Kidney (tissue), 14 donors: ENCODE data around the gene PRPSAP1. TPM values are rescaled to one million over a fixed set of nuclear protein-coding genes. Genes with fewer than 3 reads are reported as not detected.

ENCODE experiments used
- DNase-seq, 5 donors: peaks; one replicate each; pipeline ENCODE4 v3.0.0-alpha.2; 2013 to 2020
- FAIRE-seq: peaks from 2 replicates; lab custom pipeline; 2012; peaks lifted over from hg19 to GRCh38; lab: Jason Lieb, UNC
- H3K27ac ChIP-seq, 2 donors: one replicate each; pipeline ENCODE4 v1.7.0; 2013; ENCODE audit warnings: low read depth in 2 of 2, low read length in 2 of 2, inconsistent platforms in 1 of 2
- H3K27me3 ChIP-seq: one replicate; pipeline ENCODE4 v1.7.1; 2013; ENCODE audit warnings: low read length, inconsistent platforms; ENCODE audit not compliant: control insufficient read depth, insufficient read depth
- H3K36me3 ChIP-seq, 3 donors: one replicate each; pipeline versions ENCODE4 v1.7.0 to v1.7.1; 2013; ENCODE audit warnings: low read length in 3 of 3, control low read depth in 1 of 3, inconsistent platforms in 1 of 3; ENCODE audit not compliant: insufficient read depth in 3 of 3, control insufficient read depth in 2 of 3
- H3K4me1 ChIP-seq, 3 donors: one replicate each; pipeline versions ENCODE4 v1.7.0 to v1.7.1; 2013; ENCODE audit warnings: low read length in 3 of 3, inconsistent platforms in 1 of 3, low read depth in 1 of 3; ENCODE audit not compliant: control insufficient read depth in 2 of 3, insufficient read depth in 2 of 3
- H3K4me3 ChIP-seq, 3 donors: one replicate each; pipeline versions ENCODE4 v1.7.0 to v1.8.1; 2013; ENCODE audit warnings: low read length in 3 of 3, control low read depth in 1 of 3, inconsistent platforms in 1 of 3
- H3K9ac ChIP-seq, 3 donors: one replicate each; pipeline versions ENCODE4 v1.7.0 to v1.7.1; 2013; ENCODE audit warnings: low read length in 3 of 3, control low read depth in 1 of 3, inconsistent platforms in 1 of 3
- H3K9me3 ChIP-seq, 3 donors: one replicate each; pipeline versions ENCODE4 v1.7.0 to v1.7.1; 2013; ENCODE audit warnings: low read length in 3 of 3, control low read depth in 1 of 3, inconsistent platforms in 1 of 3; ENCODE audit not compliant: control insufficient read depth in 2 of 3, insufficient read depth in 1 of 3
- intact Hi-C: fragments of 100-400 bp; cut with DNase I; formaldehyde crosslinking; loops from one replicate; pipeline ENCODE4 v1.11.1; 2022
- polyA plus RNA-seq: library from polyadenylated mRNA; stranded (reverse); fragments of 350-450 nt; fragmentation: Illumina TruSeq; extraction: RNeasy Lipid Tissue Mini Kit (QIAGEN cat#74804); gene quantifications from one replicate; pipeline ENCODE4 v1.2.3, GENCODE V29; 2014; ENCODE audit warnings: low read depth, low replicate concordance; ENCODE audit not compliant: insufficient read depth
- total RNA-seq: library from RNA; stranded (reverse); fragmentation: NEBNext Ultra II Directional; extraction: Animal tissue kit (Norgen Biotek cat#: 25700); gene quantifications from one replicate; pipeline ENCODE4 v1.2.1, GENCODE V29; 2021
- TF ChIP-seq, protein P1 (sequence below): IDR thresholded peaks from 3 replicates; pipeline ENCODE4 v1.5.1; 2012; ENCODE audit warnings: mild to moderate bottlenecking, moderate library complexity, borderline replicate concordance; ENCODE audit not compliant: insufficient read depth; ENCODE audit errors: extremely low read depth
- donor health status: control.
- donor health status: control.
- donor health status: control.
- donor health status: control.
- donor health status: control.
- donor health status: DM: yes; HTN: yes; CAD: no.
- donor health status: Normal renal cell carcinoma (clear cell type).

The PRPSAP1 gene
- total and polyA plus RNA-seq, 2 donors from 2014 or later: 37.6 to 39.9 TPM

- FAIRE-seq: no peak
Observed at GRCh38 chr17:76314392-76315227, 39.1 kb downstream of the PRPSAP1 start.

DNA sequence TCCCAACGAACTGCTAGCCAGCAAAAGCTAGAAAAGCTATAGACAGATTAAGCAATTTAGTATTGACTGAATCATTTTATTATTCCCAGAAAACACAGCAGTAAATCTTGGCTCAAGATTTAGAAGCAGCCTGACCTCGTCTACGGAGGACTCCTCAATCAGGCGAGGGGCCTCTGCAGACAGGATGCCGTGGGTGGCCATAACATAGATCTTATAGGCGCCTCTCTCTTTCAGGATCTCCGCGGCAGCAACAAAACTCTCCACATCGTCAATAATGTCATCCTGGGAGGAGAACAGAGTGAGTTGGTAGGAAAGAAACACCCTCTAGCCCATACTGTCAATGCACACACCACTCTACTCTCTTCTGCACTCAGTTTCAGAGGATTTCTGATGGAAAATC, 41.0 kb downstream of the PRPSAP1 start:
- peaks cover 0 to 3% (median 0%) of the 10 kb centered on the region in 3 donors for H3K4me1 ChIP-seq
- no peak overlapping the region for H3K4me3 ChIP-seq
- no peak overlapping the region for H3K9ac ChIP-seq
- no peaks in the 10 kb centered on the region for H3K27me3 ChIP-seq
- FAIRE-seq: no peak
- peaks cover 3 to 16% (median 8%) of the 10 kb centered on the region in 3 donors for H3K36me3 ChIP-seq
- TF ChIP-seq, protein P1, sequence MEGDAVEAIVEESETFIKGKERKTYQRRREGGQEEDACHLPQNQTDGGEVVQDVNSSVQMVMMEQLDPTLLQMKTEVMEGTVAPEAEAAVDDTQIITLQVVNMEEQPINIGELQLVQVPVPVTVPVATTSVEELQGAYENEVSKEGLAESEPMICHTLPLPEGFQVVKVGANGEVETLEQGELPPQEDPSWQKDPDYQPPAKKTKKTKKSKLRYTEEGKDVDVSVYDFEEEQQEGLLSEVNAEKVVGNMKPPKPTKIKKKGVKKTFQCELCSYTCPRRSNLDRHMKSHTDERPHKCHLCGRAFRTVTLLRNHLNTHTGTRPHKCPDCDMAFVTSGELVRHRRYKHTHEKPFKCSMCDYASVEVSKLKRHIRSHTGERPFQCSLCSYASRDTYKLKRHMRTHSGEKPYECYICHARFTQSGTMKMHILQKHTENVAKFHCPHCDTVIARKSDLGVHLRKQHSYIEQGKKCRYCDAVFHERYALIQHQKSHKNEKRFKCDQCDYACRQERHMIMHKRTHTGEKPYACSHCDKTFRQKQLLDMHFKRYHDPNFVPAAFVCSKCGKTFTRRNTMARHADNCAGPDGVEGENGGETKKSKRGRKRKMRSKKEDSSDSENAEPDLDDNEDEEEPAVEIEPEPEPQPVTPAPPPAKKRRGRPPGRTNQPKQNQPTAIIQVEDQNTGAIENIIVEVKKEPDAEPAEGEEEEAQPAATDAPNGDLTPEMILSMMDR: no peak
- H3K27ac ChIP-seq: no peak overlapping the region
- no peak for DNase-seq
- H3K9me3 ChIP-seq: no peaks in the 10 kb centered on the region
- intact Hi-C loops: no loop called here

More at GRCh38 chr17:76314392-76315227, 39.1 kb downstream of the PRPSAP1 start:
- peak in 1 of 5 donors; percentile 17 for DNase-seq
- H3K27me3 ChIP-seq: no peaks in the 10 kb centered on the region
- H3K4me3 ChIP-seq: peak overlapping the region in 1 of 3 donors; percentile 18
- TF ChIP-seq, protein P1: no peak
- peaks cover 0 to 3% (median 0%) of the 10 kb centered on the region in 3 donors for H3K4me1 ChIP-seq
- intact Hi-C loops: no loop called here
- no peak overlapping the region for H3K27ac ChIP-seq
- H3K9ac ChIP-seq: no peak overlapping the region
- peaks cover 3 to 19% (median 8%) of the 10 kb centered on the region in 3 donors for H3K36me3 ChIP-seq
- no peaks in the 10 kb centered on the region for H3K9me3 ChIP-seq

DNA sequence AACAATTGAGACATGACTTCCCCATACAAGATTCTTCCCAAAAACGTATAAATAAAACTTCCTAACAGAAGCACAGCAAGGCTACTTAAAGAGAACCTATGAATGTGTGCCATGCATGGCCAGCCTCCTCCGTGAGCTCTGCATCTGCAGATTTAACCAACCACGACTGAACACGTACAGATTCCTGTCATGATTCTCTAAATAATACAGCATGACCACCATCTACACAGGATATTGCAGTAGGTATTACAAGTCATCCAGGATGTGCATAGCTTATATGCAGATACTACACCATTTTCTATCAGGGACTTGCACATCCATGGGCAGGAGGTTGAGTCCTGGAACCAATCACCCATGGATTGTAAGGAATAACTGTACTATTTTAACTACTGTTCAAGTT, 44.3 kb downstream of the PRPSAP1 start:
- TF ChIP-seq, protein P1: no peak
- H3K4me1 ChIP-seq: no peaks in the 10 kb centered on the region
- DNase-seq: no peak
- intact Hi-C loops: loop anchor here (5.0 kb wide), 1 partner anchor 88 kb away; no protein-coding TSS in a partner anchor
- FAIRE-seq: no peak
- H3K9me3 ChIP-seq: no peaks in the 10 kb centered on the region
- no peak overlapping the region for H3K4me3 ChIP-seq
- no peaks in the 10 kb centered on the region for H3K27me3 ChIP-seq
- no peak overlapping the region for H3K27ac ChIP-seq
- H3K9ac ChIP-seq: no peak overlapping the region
- H3K36me3 ChIP-seq: peaks cover 3 to 16% (median 8%) of the 10 kb centered on the region in 3 donors
